IMR-90 (cell line): ENCODE measurements around the gene EIF4EBP2. TPM values are rescaled to one million over a fixed set of nuclear protein-coding genes. Genes with fewer than 3 reads are reported as not detected.

ENCODE experiments used
- ATAC-seq: fragments of 200-7000 bp; cut with Tn5 transposase; 2 replicates; pipeline ENCODE4 v1.9.1; 2020; ENCODE audit warnings: low read depth, mild to moderate bottlenecking, moderate library complexity
- BruUV-seq: library from RNA; stranded (reverse); fragments of 400-500 nt; replicated peaks from 2 replicates; lab custom pipeline; 2021; lab: Mats Ljungman, UMichigan
- CTCF ChIA-PET: fragments of 300-600 bp; formaldehyde crosslinking; extraction: SDS; loops from one replicate; lab custom pipeline; 2021; ENCODE audit warnings: antibody characterized with exemption; lab: Yijun Ruan, JAX
- POLR2A ChIA-PET: fragments of 300-600 bp; sonication (Branson Sonifier 250); formaldehyde crosslinking; loops from one replicate; lab custom pipeline; 2022; ENCODE audit warnings: antibody characterized with exemption; ENCODE audit not compliant: unreplicated experiment; lab: Charles Lee
- DNase-seq: peaks from one replicate; pipeline ENCODE4 v3.0.0; 2013
- H2AFZ ChIP-seq: replicated peaks from 2 replicates; pipeline ENCODE3; 2013; ENCODE audit warnings: low read length, mild to moderate bottlenecking; ENCODE audit not compliant: poor library complexity
- H2AK5ac ChIP-seq: 2 replicates; pipeline ENCODE4 v1.6.1; 2013; ENCODE audit warnings: low read depth, low read length, inconsistent platforms
- H2AK9ac ChIP-seq: replicated peaks from 2 replicates; pipeline ENCODE3; 2013; ENCODE audit warnings: mild to moderate bottlenecking, low read depth, low read length, moderate library complexity; ENCODE audit not compliant: poor library complexity
- H2BK120ac ChIP-seq: 2 replicates; pipeline ENCODE4 v1.6.1; 2013; ENCODE audit warnings: low read depth, low read length, inconsistent platforms
- H2BK15ac ChIP-seq: 3 replicates; pipeline ENCODE4 v1.6.1; 2013; ENCODE audit warnings: low read depth, low read length, inconsistent platforms
- H2BK20ac ChIP-seq: 2 replicates; pipeline ENCODE4 v1.6.1; 2013; ENCODE audit warnings: low read depth, mild to moderate bottlenecking, inconsistent platforms, low read length, moderate library complexity
- H2BK5ac ChIP-seq: 2 replicates; pipeline ENCODE4 v1.6.1; 2013; ENCODE audit warnings: mild to moderate bottlenecking, low read depth, low read length, inconsistent platforms; ENCODE audit not compliant: poor library complexity, severe bottlenecking
- H3K14ac ChIP-seq: replicated peaks from 2 replicates; pipeline ENCODE4 v1.6.1; 2013; ENCODE audit warnings: low read depth, low read length, inconsistent platforms
- H3K18ac ChIP-seq: 2 replicates; pipeline ENCODE4 v1.6.1; 2013; ENCODE audit warnings: low read depth, low read length, control low read depth
- H3K23ac ChIP-seq: 2 replicates; pipeline ENCODE4 v1.6.1; 2013; ENCODE audit warnings: low read depth, low read length, inconsistent platforms
- H3K27ac ChIP-seq: 2 replicates; pipeline ENCODE4 v1.5.1; 2013; ENCODE audit warnings: mild to moderate bottlenecking, control low read depth, low read length; ENCODE audit not compliant: insufficient read depth
- H3K27me3 ChIP-seq: 2 replicates; pipeline ENCODE4 v1.6.1; 2013; ENCODE audit warnings: low read length; ENCODE audit not compliant: control insufficient read depth, insufficient read depth
- H3K36me3 ChIP-seq: 2 replicates; pipeline ENCODE4 v1.6.1; 2013; ENCODE audit warnings: low read length, mixed read lengths; ENCODE audit not compliant: control insufficient read depth, insufficient read depth
- H3K4ac ChIP-seq: 2 replicates; pipeline ENCODE4 v1.6.1; 2013; ENCODE audit warnings: low read depth, low read length, inconsistent platforms
- H3K4me1 ChIP-seq: 2 replicates; pipeline ENCODE4 v1.6.1; 2013; ENCODE audit warnings: low read length, mixed read lengths; ENCODE audit not compliant: control insufficient read depth, insufficient read depth
- H3K4me2 ChIP-seq: 2 replicates; pipeline ENCODE4 v1.6.1; 2013; ENCODE audit warnings: low read depth, mild to moderate bottlenecking, control low read depth, low read length, moderate library complexity
- H3K4me3 ChIP-seq: 2 replicates; pipeline ENCODE4 v1.5.1; 2013; ENCODE audit warnings: low read depth, mild to moderate bottlenecking, control low read depth, low read length, moderate library complexity; ENCODE audit not compliant: insufficient read depth
- H3K56ac ChIP-seq: 2 replicates; pipeline ENCODE4 v1.6.1; 2013; ENCODE audit warnings: low read length, inconsistent platforms; ENCODE audit not compliant: insufficient read depth; ENCODE audit errors: extremely low read depth
- H3K79me1 ChIP-seq, 2 experiments: 2 replicates each; pipeline ENCODE4 v1.6.1; 2013; ENCODE audit warnings: low read length in 2 of 2, inconsistent platforms in 1 of 2, low read depth in 1 of 2
- H3K9ac ChIP-seq: 2 replicates; pipeline ENCODE4 v1.6.1; 2013; ENCODE audit warnings: low read depth, low read length, control low read depth
- H3K9me1 ChIP-seq: 2 replicates; pipeline ENCODE4 v1.6.1; 2013; ENCODE audit warnings: low read length, inconsistent platforms; ENCODE audit not compliant: insufficient read depth
- H3K9me3 ChIP-seq: 2 replicates; pipeline ENCODE4 v1.6.1; 2013; ENCODE audit warnings: low read length; ENCODE audit not compliant: control insufficient read depth, insufficient read depth
- H4K20me1 ChIP-seq: 2 replicates; pipeline ENCODE4 v1.6.1; 2013; ENCODE audit warnings: low read length, inconsistent platforms; ENCODE audit not compliant: insufficient read depth
- H4K5ac ChIP-seq: 2 replicates; pipeline ENCODE4 v1.6.1; 2013; ENCODE audit warnings: mild to moderate bottlenecking, low read depth, low read length, control low read depth
- H4K8ac ChIP-seq, 2 experiments: 2 replicates each; pipeline ENCODE4 v1.6.1; 2013; ENCODE audit warnings: low read depth in 2 of 2, low read length in 2 of 2, control low read depth in 1 of 2, inconsistent platforms in 1 of 2
- H4K91ac ChIP-seq: 2 replicates; pipeline ENCODE4 v1.6.1; 2013; ENCODE audit warnings: low read depth, low read length, inconsistent platforms; ENCODE audit not compliant: insufficient read depth
- BHLHE40 ChIP-seq: fragments of 150-350 bp; IDR thresholded peaks from 2 replicates; pipeline ENCODE4 v1.6.1; 2016; ENCODE audit warnings: mild to moderate bottlenecking, low read depth, low read length
- CEBPB ChIP-seq: IDR thresholded peaks from 2 replicates; pipeline ENCODE4 v1.6.1; 2012; ENCODE audit warnings: low read depth, low read length, improper control_type of control experiment
- CHD1 ChIP-seq: IDR thresholded peaks from 2 replicates; pipeline ENCODE4 v1.6.1; 2012; ENCODE audit warnings: low read depth, low read length, improper control_type of control experiment
- CTCF ChIP-seq: conservative IDR thresholded peaks from 2 replicates; pipeline ENCODE4 v1.5.1; 2012; ENCODE audit warnings: mild to moderate bottlenecking, low read depth, low read length, improper control_type of control experiment
- FOS ChIP-seq: fragments of 150-350 bp; IDR thresholded peaks from 2 replicates; pipeline ENCODE4 v1.6.1; 2016; ENCODE audit warnings: low read depth, low read length
- MAFK ChIP-seq: IDR thresholded peaks from 2 replicates; pipeline ENCODE4 v1.6.1; 2012; ENCODE audit warnings: low read depth, low read length, improper control_type of control experiment
- MAZ ChIP-seq: IDR thresholded peaks from 2 replicates; pipeline ENCODE4 v1.6.1; 2012; ENCODE audit warnings: low read depth, mild to moderate bottlenecking, low read length, improper control_type of control experiment, moderate library complexity, borderline replicate concordance
- NFE2L2 ChIP-seq: fragments of 150-350 bp; IDR thresholded peaks from 2 replicates; pipeline ENCODE4 v1.6.1; 2016; ENCODE audit warnings: low read depth, mild to moderate bottlenecking, low read length
- POLR2A ChIP-seq: IDR thresholded peaks from 2 replicates; pipeline ENCODE4 v1.6.1; 2012; ENCODE audit warnings: mild to moderate bottlenecking, low read depth, low read length
- RAD21 ChIP-seq: IDR thresholded peaks from 2 replicates; pipeline ENCODE4 v1.6.1; 2012; ENCODE audit warnings: low read length, improper control_type of control experiment
- RCOR1 ChIP-seq: IDR thresholded peaks from 2 replicates; pipeline ENCODE4 v1.6.1; 2012; ENCODE audit warnings: mild to moderate bottlenecking, low read length, improper control_type of control experiment; ENCODE audit not compliant: insufficient replicate concordance
- RFX5 ChIP-seq: IDR thresholded peaks from 2 replicates; pipeline ENCODE4 v1.8.0; 2012; ENCODE audit warnings: low read depth, mild to moderate bottlenecking, low read length, moderate library complexity
- SMC3 ChIP-seq: fragments of 150-350 bp; IDR thresholded peaks from 2 replicates; pipeline ENCODE4 v1.6.1; 2016; ENCODE audit warnings: low read depth, mild to moderate bottlenecking, antibody characterized with exemption, low read length, moderate library complexity
- WGBS, 2 experiments: methylation state at CpG; one replicate each; pipeline versions ENCODE4 v1.1.5 to v1.1.7; 2013; ENCODE audit warnings: missing lambda C conversion rate in 2 of 2; ENCODE audit not compliant: insufficient read length in 1 of 2; ENCODE audit errors: extremely low coverage in 2 of 2; 5-methylcytosine and 5-hydroxymethylcytosine counted together
- dilution Hi-C: fragments of 300-500 bp; cut with HindIII; formaldehyde crosslinking; loops from one replicate; pipeline ENCODE4 v1.14.3; 2018; ENCODE audit warnings: low sequenced_read_pairs; ENCODE audit not compliant: unreplicated experiment
- in situ Hi-C: fragments of 300-500 bp; cut with MboI; formaldehyde crosslinking; loops from 3 replicates; pipeline ENCODE4 v1.14.3; 2019; ENCODE audit warnings: low sequenced_read_pairs, inconsistent platforms, mixed read lengths
- intact Hi-C: fragments of 100-400 bp; cut with micrococcal nuclease; formaldehyde crosslinking; loops from 2 replicates; pipeline ENCODE4 v1.10.0; 2022
- polyA plus RNA-seq, 3 experiments: library from polyadenylated mRNA; depleted of rRNA; stranded (reverse); fragments of >200 nt; gene quantifications; 2 replicates each; pipeline ENCODE4 v1.2.3, GENCODE V29; 2012; ENCODE audit warnings: low replicate concordance in 1 of 3
- total RNA-seq: library from RNA; depleted of rRNA; stranded (reverse); fragments of >200 nt; gene quantifications from 2 replicates; pipeline ENCODE4 v1.2.3, GENCODE V29; 2012

EIF4EBP2 gene
- total and polyA plus RNA-seq, 2 of the 4 experiments (the other 2 are of a cell fraction): 13.7 to 15.6 TPM

DNA sequence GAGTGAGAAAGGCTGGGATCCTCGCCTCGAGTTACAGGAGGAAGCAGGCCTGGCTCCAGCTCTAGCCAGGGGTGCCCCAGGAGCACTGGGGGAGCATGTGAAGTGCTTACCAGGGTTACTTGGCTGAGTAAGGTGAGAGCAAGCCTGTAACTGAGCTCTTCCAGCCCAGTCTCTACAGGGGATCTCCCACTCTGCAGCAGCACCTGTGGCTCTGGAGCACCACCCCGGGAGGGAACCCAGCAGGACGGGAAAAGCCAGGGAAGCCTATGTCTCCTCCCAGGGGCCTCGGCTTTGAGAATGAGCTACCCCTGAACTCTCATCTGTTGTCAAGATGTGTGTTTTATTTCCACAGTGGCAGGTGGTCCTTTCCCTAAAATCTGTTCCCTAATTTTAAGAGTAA, 32.1 kb upstream of the EIF4EBP2 start:
- Histone ChIP-seq H2AK5ac (0 out of 2 replicates have a peak overlapping the region, but pooled peaks have one; percentile 21), H3K56ac (no peak overlapping the region), H3K9me1 (peaks cover 17% of the 10 kb centered on the region), H3K27me3 (no peaks in the 10 kb centered on the region), H3K4me2 (no peak overlapping the region), H3K23ac (no peak overlapping the region), H4K8ac (no peak overlapping the region), H3K14ac (no peak overlapping the region), H2BK5ac (no peak overlapping the region), H2AFZ (no peak overlapping the region), H3K79me1 (peaks cover 0 to 11% of the 10 kb centered on the region in 2 experiments; a peak in 1 of 4 replicates), H2BK20ac (no peak overlapping the region), H2BK120ac (no peak overlapping the region), H3K27ac (no peak overlapping the region), H4K20me1 (no peaks in the 10 kb centered on the region), H2BK15ac (no peak overlapping the region), H2AK9ac (no peak overlapping the region), H3K36me3 (no peaks in the 10 kb centered on the region; the same call in 1 of the 2 replicates), H3K18ac (no peak overlapping the region), H3K4me3 (no peak overlapping the region), H4K91ac (no peak overlapping the region), H3K4ac (no peak overlapping the region; the same call in 1 of the 2 replicates), H4K5ac (no peak overlapping the region), H3K4me1 (peaks cover 9% of the 10 kb centered on the region), H3K9ac (no peak overlapping the region), H3K9me3 (no peaks in the 10 kb centered on the region)
- dilution Hi-C loops: no loop called here
- BruUV-seq: no TSS peak
- CTCF ChIA-PET: no interaction called here
- intact Hi-C loops: no loop called here
- in situ Hi-C loops: no loop called here
- POLR2A ChIA-PET: no interaction called here
- TF ChIP-seq BHLHE40: no peak
- no peak for TF ChIP-seq CEBPB
- TF ChIP-seq RAD21: no peak
- TF ChIP-seq MAZ: no peak
- no peak for TF ChIP-seq CTCF
- TF ChIP-seq CHD1: no peak
- no peak for TF ChIP-seq RFX5
- no peak for TF ChIP-seq FOS
- no peak for TF ChIP-seq RCOR1
- TF ChIP-seq SMC3: no peak
- no peak for TF ChIP-seq NFE2L2
- TF ChIP-seq MAFK: no peak
- no peak for TF ChIP-seq POLR2A
- no CpG with 5 or more reads among the region's 5 CpGs for WGBS, 2 experiments
- no peak for DNase-seq
- no peak for ATAC-seq
